ENCODE data around the gene OTOS. TPM values are rescaled to one million over a fixed set of nuclear protein-coding genes. Genes with fewer than 3 reads are reported as not detected.

Gene OTOS
- total RNA-seq, 1 experiment from 2014 or later = not detected

DNA sequence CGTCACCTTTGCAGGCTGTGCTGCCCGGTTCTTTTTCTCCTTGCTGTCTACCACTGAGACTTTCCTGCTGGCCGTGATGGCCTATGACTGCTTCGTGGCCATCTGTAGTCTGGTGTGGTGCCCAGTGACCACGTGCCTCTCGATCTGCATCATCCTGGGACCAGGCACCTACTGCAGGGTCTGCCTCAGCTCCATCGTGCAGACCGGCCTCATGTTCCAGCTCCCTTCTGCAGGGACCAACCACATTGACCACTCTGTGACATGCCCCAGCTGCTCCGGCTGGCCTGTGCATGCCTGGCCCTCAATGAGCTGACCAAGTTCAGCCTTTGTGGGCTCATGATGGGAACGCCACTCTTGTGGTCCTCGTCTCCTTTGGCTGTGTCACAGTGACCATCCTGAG is 31.1 kb downstream of the OTOS start (continued):
- TF ChIP-seq, protein P1, sequence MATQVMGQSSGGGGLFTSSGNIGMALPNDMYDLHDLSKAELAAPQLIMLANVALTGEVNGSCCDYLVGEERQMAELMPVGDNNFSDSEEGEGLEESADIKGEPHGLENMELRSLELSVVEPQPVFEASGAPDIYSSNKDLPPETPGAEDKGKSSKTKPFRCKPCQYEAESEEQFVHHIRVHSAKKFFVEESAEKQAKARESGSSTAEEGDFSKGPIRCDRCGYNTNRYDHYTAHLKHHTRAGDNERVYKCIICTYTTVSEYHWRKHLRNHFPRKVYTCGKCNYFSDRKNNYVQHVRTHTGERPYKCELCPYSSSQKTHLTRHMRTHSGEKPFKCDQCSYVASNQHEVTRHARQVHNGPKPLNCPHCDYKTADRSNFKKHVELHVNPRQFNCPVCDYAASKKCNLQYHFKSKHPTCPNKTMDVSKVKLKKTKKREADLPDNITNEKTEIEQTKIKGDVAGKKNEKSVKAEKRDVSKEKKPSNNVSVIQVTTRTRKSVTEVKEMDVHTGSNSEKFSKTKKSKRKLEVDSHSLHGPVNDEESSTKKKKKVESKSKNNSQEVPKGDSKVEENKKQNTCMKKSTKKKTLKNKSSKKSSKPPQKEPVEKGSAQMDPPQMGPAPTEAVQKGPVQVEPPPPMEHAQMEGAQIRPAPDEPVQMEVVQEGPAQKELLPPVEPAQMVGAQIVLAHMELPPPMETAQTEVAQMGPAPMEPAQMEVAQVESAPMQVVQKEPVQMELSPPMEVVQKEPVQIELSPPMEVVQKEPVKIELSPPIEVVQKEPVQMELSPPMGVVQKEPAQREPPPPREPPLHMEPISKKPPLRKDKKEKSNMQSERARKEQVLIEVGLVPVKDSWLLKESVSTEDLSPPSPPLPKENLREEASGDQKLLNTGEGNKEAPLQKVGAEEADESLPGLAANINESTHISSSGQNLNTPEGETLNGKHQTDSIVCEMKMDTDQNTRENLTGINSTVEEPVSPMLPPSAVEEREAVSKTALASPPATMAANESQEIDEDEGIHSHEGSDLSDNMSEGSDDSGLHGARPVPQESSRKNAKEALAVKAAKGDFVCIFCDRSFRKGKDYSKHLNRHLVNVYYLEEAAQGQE (IDR thresholded peaks at IDR 0.05; ENCODE audit: low read depth) = no peak
- TF ChIP-seq, protein P2, sequence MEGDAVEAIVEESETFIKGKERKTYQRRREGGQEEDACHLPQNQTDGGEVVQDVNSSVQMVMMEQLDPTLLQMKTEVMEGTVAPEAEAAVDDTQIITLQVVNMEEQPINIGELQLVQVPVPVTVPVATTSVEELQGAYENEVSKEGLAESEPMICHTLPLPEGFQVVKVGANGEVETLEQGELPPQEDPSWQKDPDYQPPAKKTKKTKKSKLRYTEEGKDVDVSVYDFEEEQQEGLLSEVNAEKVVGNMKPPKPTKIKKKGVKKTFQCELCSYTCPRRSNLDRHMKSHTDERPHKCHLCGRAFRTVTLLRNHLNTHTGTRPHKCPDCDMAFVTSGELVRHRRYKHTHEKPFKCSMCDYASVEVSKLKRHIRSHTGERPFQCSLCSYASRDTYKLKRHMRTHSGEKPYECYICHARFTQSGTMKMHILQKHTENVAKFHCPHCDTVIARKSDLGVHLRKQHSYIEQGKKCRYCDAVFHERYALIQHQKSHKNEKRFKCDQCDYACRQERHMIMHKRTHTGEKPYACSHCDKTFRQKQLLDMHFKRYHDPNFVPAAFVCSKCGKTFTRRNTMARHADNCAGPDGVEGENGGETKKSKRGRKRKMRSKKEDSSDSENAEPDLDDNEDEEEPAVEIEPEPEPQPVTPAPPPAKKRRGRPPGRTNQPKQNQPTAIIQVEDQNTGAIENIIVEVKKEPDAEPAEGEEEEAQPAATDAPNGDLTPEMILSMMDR (IDR thresholded peaks at IDR 0.05 in 2 of 3, conservative IDR thresholded peaks at IDR 0.05 in 1 of 3; ENCODE audit: borderline replicate concordance in 1 of 3, insufficient read depth in 1 of 3, low read depth in 2 of 3, low read length in 2 of 3) = no peak
- no peak for TF ChIP-seq ELF1 (IDR thresholded peaks at IDR 0.05; ENCODE audit: borderline replicate concordance, low read depth)
- no peak for TF ChIP-seq POLR2A (IDR thresholded peaks at IDR 0.05; ENCODE audit: borderline replicate concordance, extremely low read depth, insufficient read depth, insufficient read length)
- no peak for TF ChIP-seq EGR1 (IDR thresholded peaks at IDR 0.05; ENCODE audit: low read depth)
- no peak for TF ChIP-seq RAD21 (IDR thresholded peaks at IDR 0.05; ENCODE audit: low read depth)
- no peak for TF ChIP-seq CEBPB (IDR thresholded peaks at IDR 0.05; ENCODE audit: low read depth)

DNA sequence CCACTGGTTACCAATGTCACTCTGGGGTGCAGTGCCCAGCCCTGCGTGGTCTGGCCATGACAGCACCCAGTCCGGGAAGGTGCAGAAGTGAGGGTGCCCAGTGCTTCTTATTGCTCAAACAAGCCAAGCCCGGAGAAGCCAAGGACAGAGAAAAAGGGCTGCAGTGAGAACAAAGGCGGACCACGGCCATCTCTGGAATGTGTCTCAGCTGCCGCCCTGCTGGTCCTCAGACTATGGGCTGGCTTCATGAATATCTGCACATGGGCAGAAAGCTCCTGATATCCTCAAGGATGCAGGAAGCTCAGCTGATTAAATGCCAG is 33.0 kb downstream of the OTOS start:
- H3K36me3 ChIP-seq (ENCODE audit: control insufficient read depth in 1 of 2, insufficient read depth in 2 of 2, low read length in 2 of 2) = no peaks in the 10 kb centered on the region
- no peaks in the 10 kb centered on the region for H3K9me3 ChIP-seq (ENCODE audit: control insufficient read depth in 1 of 2, insufficient read depth in 1 of 2, low read depth in 1 of 2, low read length in 2 of 2)
- H2AFZ ChIP-seq (ENCODE audit: low read depth, low read length, poor library complexity, severe bottlenecking) = no peak overlapping the region
- peaks cover 18% of the 10 kb centered on the region for H3K27me3 ChIP-seq (ENCODE audit: insufficient read depth, low read length)
- no peaks in the 10 kb centered on the region for H4K20me1 ChIP-seq (ENCODE audit: insufficient read depth)
- ATAC-seq = no peak
- H3K27ac ChIP-seq (ENCODE audit: low read depth, low read length) = no peak overlapping the region
- intact Hi-C loops (cut with micrococcal nuclease) = no loop called here
- H3K4me1 ChIP-seq (ENCODE audit: control insufficient read depth in 1 of 2, insufficient read depth in 2 of 2, low read length in 2 of 2) = no peaks in the 10 kb centered on the region
- H3K4me2 ChIP-seq (ENCODE audit: low read length) = no peak overlapping the region
- DNase-seq (ENCODE audit: low read depth, low spot score) = no peak
- no peak overlapping the region for H3K9ac ChIP-seq (ENCODE audit: low read length)
- POLR2A ChIA-PET = no interaction called here
- no peaks in the 10 kb centered on the region for H3K79me2 ChIP-seq (ENCODE audit: insufficient read depth, low read length)
- BruUV-seq (replicated peaks) = no TSS peak
- CTCF ChIA-PET = no interaction called here
- no peak overlapping the region for H3K4me3 ChIP-seq (replicated peaks in 1 of 2; ENCODE audit: low read depth in 1 of 2, low read length in 2 of 2)
- H3K9me2 ChIP-seq (ENCODE audit: insufficient read depth) = no peaks in the 10 kb centered on the region
- RAD21 ChIA-PET (ENCODE audit: low non-redundant PET in 1 of 2, low total read pairs in 2 of 2, uncharacterized antibody in 2 of 2, unreplicated experiment in 2 of 2) = interaction anchor here in 1 of 2 experiments (0.5 kb wide), 1 partner anchor 18 kb away, joined by 3 read pairs; no protein-coding TSS in a partner anchor
- TF ChIP-seq, protein P2 (IDR thresholded peaks at IDR 0.05 in 2 of 3, conservative IDR thresholded peaks at IDR 0.05 in 1 of 3; ENCODE audit: borderline replicate concordance in 1 of 3, insufficient read depth in 1 of 3, low read depth in 2 of 3, low read length in 2 of 3) = no peak
- TF ChIP-seq SRF (IDR thresholded peaks at IDR 0.05; ENCODE audit: low read depth) = no peak
- TF ChIP-seq SP1 (IDR thresholded peaks at IDR 0.05; ENCODE audit: low read depth) = no peak
- TF ChIP-seq CBX3 (IDR thresholded peaks at IDR 0.05; ENCODE audit: low read depth) = no peak
- TF ChIP-seq YY1 (IDR thresholded peaks at IDR 0.05; ENCODE audit: extremely low read depth, insufficient replicate concordance, low read depth, low read length) = no peak
- TF ChIP-seq EGR1 (IDR thresholded peaks at IDR 0.05; ENCODE audit: low read depth) = no peak
- no peak for TF ChIP-seq FOSL1 (IDR thresholded peaks at IDR 0.05; ENCODE audit: low read depth)
- TF ChIP-seq EZH2phosphoT487 (IDR thresholded peaks at IDR 0.05; ENCODE audit: borderline replicate concordance) = no peak
- no peak for TF ChIP-seq SIN3A (IDR thresholded peaks at IDR 0.05; ENCODE audit: low read depth)
- TF ChIP-seq TCF7L2 (IDR thresholded peaks at IDR 0.05; ENCODE audit: borderline replicate concordance, extremely low read depth, insufficient read depth, insufficient read length) = no peak
- no peak for TF ChIP-seq JUND (IDR thresholded peaks at IDR 0.05)

All from HCT116 (cell line).